Transverse colon (tissue), 4 donors: Measurements from ENCODE around the gene ARL8B. TPM values are rescaled to one million over a fixed set of nuclear protein-coding genes. Genes with fewer than 3 reads are reported as not detected.

Experiments
- DNase-seq: peaks from one replicate; pipeline ENCODE4 v3.0.0-alpha.2; 2019
- H3K27ac ChIP-seq, 4 donors: fragments of 200-600 bp; sonication (generic); 2 replicates each; pipeline ENCODE4 v1.5.1; 2016 to 2018; ENCODE audit warnings: inconsistent platforms in 4 of 4
- H3K27me3 ChIP-seq: fragments of 200-600 bp; sonication (generic); 2 replicates; pipeline ENCODE4 v1.5.1; 2017; ENCODE audit warnings: inconsistent platforms
- H3K36me3 ChIP-seq, 4 donors: fragments of 200-600 bp; sonication (generic); 2 replicates each; pipeline ENCODE4 v1.5.1; 2017 to 2019; ENCODE audit warnings: inconsistent platforms in 4 of 4
- H3K4me1 ChIP-seq, 4 donors: fragments of 200-600 bp; sonication (generic); 2 replicates each; pipeline ENCODE4 v1.5.1; 2017 to 2020; ENCODE audit warnings: inconsistent platforms in 4 of 4
- H3K4me3 ChIP-seq, 4 donors: fragments of 200-600 bp; sonication (generic); 1 replicate in 1 of 4; 2 replicates in 3 of 4; pipeline versions ENCODE4 v1.5.1 to v1.6.1; 2017 to 2019; ENCODE audit warnings: inconsistent platforms in 4 of 4
- H3K9me3 ChIP-seq, 2 donors: fragments of 200-600 bp; sonication (generic); 2 replicates each; pipeline ENCODE4 v1.5.1; 2017 to 2019; ENCODE audit warnings: inconsistent platforms in 2 of 2
- EP300 ChIP-seq: sonication (generic); formaldehyde crosslinking; IDR thresholded peaks from one replicate; pipeline ENCODE4 v1.6.1; 2017; ENCODE audit warnings: antibody characterized with exemption, low read depth
- POLR2A ChIP-seq: fragments of 450-650 bp; IDR thresholded peaks from one replicate; pipeline ENCODE4 v1.6.1; 2016; ENCODE audit warnings: antibody characterized with exemption, mild to moderate bottlenecking, moderate library complexity
- POLR2AphosphoS5 ChIP-seq, 3 donors: sonication (generic); formaldehyde crosslinking; IDR thresholded peaks; one replicate each; pipeline ENCODE4 v1.6.1; 2016; ENCODE audit warnings: antibody characterized with exemption in 3 of 3
- WGBS, 2 donors: methylation state at CpG; one replicate each; pipeline ENCODE4 v1.1.5; 2018; ENCODE audit warnings: low coverage in 1 of 2; 5-methylcytosine and 5-hydroxymethylcytosine counted together
- in situ Hi-C, 4 donors: fragments of 200-750 bp; cut with MboI; loops; one replicate each; pipeline versions ENCODE4 v1.15.0 to v1.15.1; 2017; ENCODE audit warnings: low sequenced_read_pairs in 3 of 4, low pct_ligation_motif_present in 1 of 4, low pct_unique_long_range_greater_than_20kb in 1 of 4
- intact Hi-C: fragments of 100-400 bp; cut with DNase I; formaldehyde crosslinking; loops from one replicate; pipeline ENCODE4 v1.15.1; 2023; ENCODE audit warnings: low total_unique reads
- total RNA-seq, 4 donors: library from RNA; depleted of rRNA; stranded (reverse); fragments of >200 nt; gene quantifications; one replicate each; pipeline ENCODE4 v1.1.0, GENCODE V29; 2016
- TF ChIP-seq, protein P1 (sequence below), 5 experiments: fragments of 200-600 bp in 3 of 5; fragments of 450-650 bp in 2 of 5; sonication (generic) in 3 of 5; IDR thresholded peaks; 1 replicate in 2 of 5; 2 replicates in 3 of 5; pipeline ENCODE4 v1.5.1; 2016 to 2017; ENCODE audit warnings: antibody characterized with exemption in 5 of 5, inconsistent platforms in 3 of 5, mild to moderate bottlenecking in 2 of 5, moderate library complexity in 1 of 5

ARL8B gene
- total RNA-seq, 4 donors from 2014 or later = 13.1 to 47.2 (median 31.9) TPM

DNA sequence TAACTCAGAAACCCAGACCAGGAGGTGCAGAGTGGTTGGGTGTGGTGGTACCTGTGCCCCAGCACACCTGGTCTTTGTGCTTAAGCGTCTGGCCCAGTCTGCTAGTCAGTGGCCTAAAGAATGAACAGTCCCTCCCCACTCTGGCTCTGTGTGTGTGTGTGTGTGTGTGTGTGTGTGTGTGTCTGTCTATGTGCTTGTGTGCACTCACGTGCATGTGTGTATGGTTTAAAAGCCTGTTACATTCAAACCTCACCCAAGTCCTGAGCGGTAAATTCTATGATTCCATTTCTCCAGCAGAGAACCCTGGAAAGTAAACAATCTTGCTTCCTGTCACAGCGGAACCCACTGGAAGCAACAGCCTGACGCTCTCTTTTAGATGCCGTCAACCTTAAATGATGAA, 99.6 kb downstream of the ARL8B start:
- no peak for TF ChIP-seq POLR2A
- TF ChIP-seq POLR2AphosphoS5 (IDR thresholded peaks at IDR 0.05) = no peak
- TF ChIP-seq EP300 = no peak
- TF ChIP-seq, protein P1, sequence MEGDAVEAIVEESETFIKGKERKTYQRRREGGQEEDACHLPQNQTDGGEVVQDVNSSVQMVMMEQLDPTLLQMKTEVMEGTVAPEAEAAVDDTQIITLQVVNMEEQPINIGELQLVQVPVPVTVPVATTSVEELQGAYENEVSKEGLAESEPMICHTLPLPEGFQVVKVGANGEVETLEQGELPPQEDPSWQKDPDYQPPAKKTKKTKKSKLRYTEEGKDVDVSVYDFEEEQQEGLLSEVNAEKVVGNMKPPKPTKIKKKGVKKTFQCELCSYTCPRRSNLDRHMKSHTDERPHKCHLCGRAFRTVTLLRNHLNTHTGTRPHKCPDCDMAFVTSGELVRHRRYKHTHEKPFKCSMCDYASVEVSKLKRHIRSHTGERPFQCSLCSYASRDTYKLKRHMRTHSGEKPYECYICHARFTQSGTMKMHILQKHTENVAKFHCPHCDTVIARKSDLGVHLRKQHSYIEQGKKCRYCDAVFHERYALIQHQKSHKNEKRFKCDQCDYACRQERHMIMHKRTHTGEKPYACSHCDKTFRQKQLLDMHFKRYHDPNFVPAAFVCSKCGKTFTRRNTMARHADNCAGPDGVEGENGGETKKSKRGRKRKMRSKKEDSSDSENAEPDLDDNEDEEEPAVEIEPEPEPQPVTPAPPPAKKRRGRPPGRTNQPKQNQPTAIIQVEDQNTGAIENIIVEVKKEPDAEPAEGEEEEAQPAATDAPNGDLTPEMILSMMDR (IDR thresholded peaks at IDR 0.05) = no peak
- in situ Hi-C loops (no loop called here), intact Hi-C loops (no loop called here)
- Histone ChIP-seq H3K27ac (no peak overlapping the region), H3K4me1 (peaks cover 0 to 16% (median 2%) of the 10 kb centered on the region in 4 donors), H3K27me3 (no peaks in the 10 kb centered on the region), H3K9me3 (no peaks in the 10 kb centered on the region), H3K4me3 (no peak overlapping the region), H3K36me3 (peaks cover 0 to 19% (median 0%) of the 10 kb centered on the region in 4 donors)
- 38 to 63% methylated on average over 4 to 6 of the region's 6 CpGs for WGBS, 2 donors
- no peak for DNase-seq

DNA sequence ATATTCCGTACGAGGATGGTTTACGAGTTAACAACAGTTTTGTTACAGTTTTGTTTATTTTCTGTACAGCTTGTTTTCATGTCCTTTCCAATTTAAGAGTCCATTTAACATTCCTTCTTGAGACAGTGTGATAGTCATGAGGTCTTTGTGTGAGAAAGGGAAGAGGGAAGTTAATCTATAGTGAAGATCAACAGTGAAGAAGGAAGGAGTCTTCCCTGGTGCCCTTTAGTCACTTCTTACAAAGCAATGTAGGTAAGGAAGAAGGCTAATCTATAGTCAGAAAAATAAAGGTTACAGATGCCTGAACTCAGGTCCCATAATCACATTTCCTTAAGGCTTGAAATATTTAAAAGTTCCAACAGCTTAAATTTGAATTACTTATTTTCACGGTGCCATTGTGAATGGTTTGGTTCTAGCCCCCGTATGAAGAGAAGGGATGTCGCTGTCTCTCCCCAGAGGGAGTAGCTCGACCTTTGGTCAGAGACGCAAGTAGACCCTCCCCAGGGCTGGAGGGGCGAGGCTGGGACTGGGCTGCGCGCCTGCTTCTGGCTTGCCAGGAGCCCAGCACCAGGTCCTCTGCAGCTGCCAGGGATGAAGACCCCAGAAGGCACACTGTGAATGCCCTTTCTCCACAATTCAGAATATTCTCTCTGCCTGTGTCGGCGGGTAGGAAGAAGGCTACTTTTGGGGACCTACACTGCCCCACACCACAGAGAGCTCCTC, 100.4 kb downstream of the ARL8B start:
- intact Hi-C loops = no loop called here
- no peaks in the 10 kb centered on the region for H3K27me3 ChIP-seq
- no peaks in the 10 kb centered on the region for H3K9me3 ChIP-seq
- no peak for DNase-seq
- WGBS, 2 donors = 64 to 82% methylated on average over 5 to 13 of the region's 13 CpGs
- H3K36me3 ChIP-seq = peaks cover 0 to 12% (median 0%) of the 10 kb centered on the region in 4 donors
- no peak overlapping the region for H3K4me3 ChIP-seq
- peak overlapping the region in 1 of 4 donors; percentile 12 for H3K27ac ChIP-seq
- peaks cover 0 to 16% (median 2%) of the 10 kb centered on the region in 4 donors for H3K4me1 ChIP-seq
- in situ Hi-C loops = no loop called here
- TF ChIP-seq, protein P1 (IDR thresholded peaks at IDR 0.05) = no peak
- TF ChIP-seq POLR2AphosphoS5 (IDR thresholded peaks at IDR 0.05) (no peak), EP300 (no peak), POLR2A (no peak)

DNA sequence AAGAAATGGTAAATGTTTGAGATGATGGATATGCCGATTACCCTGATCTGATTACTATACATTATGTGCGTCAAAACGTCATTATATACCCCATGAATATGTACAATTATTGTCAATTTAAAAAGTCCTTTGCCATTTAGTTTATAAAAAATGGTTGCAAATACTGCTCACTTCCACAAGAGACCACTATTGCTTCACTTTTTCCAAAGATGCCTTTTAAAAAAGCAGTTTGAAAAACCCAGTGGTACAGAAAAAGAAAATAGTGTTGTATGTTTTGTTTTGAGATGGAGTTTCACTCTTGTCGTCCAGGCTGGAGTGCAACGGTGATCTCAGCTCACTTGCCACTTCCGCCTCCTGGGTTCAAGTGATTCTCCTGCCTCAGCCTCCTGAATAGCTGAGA, 104.7 kb downstream of the ARL8B start:
- 46 to 69% methylated on average over 3 to 6 of the region's 6 CpGs for WGBS, 2 donors
- Histone ChIP-seq H3K27me3 (no peaks in the 10 kb centered on the region), H3K36me3 (no peaks in the 10 kb centered on the region), H3K9me3 (no peaks in the 10 kb centered on the region), H3K4me3 (no peak overlapping the region), H3K27ac (no peak overlapping the region), H3K4me1 (peaks cover 0 to 11% (median 0%) of the 10 kb centered on the region in 4 donors)
- in situ Hi-C loops = loop anchor here in 1 of 4 donors (25.0 kb wide), 1 partner anchor 1486 kb away; no protein-coding TSS in a partner anchor
- DNase-seq = no peak
- intact Hi-C loops = no loop called here
- TF ChIP-seq POLR2A = no peak
- TF ChIP-seq, protein P1 (IDR thresholded peaks at IDR 0.05) = peak; percentile 11 to 41 (median 25)
- no peak for TF ChIP-seq EP300
- no peak for TF ChIP-seq POLR2AphosphoS5 (IDR thresholded peaks at IDR 0.05)

DNA sequence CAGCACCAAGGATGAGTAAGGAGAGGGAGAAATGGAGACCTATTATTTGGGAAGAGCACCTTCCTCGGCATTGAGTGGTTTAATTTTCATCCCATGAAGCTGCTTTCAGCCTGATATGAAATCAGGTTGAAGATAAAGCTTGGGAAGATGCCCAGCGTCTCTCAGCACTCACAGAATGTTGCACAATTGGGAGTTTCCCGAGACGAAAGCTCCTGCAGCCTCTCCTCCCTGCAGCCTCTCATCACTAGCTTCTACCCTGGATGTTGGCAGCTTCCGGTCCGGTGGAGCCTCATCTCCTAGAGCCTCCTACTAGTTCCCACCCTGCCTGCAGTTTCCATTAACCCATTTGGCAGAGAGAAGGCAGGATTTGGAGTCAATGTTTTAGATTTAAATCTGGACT, 105.7 kb downstream of the ARL8B start:
- Histone ChIP-seq H3K9me3 (no peaks in the 10 kb centered on the region), H3K27ac (no peak overlapping the region), H3K36me3 (no peaks in the 10 kb centered on the region), H3K27me3 (no peaks in the 10 kb centered on the region), H3K4me3 (no peak overlapping the region), H3K4me1 (peaks cover 0 to under 1% (median 0%) of the 10 kb centered on the region in 4 donors)
- 75 to 100% methylated on average over 1 to 6 of the region's 6 CpGs for WGBS, 2 donors
- intact Hi-C loops = no loop called here
- in situ Hi-C loops = loop anchor here in 1 of 4 donors (25.0 kb wide), 1 partner anchor 1484 kb away; no protein-coding TSS in a partner anchor
- DNase-seq = no peak
- TF ChIP-seq, protein P1 (IDR thresholded peaks at IDR 0.05) = no peak
- no peak for TF ChIP-seq POLR2AphosphoS5 (IDR thresholded peaks at IDR 0.05)
- TF ChIP-seq EP300 = no peak
- TF ChIP-seq POLR2A = no peak
